H1 (cell line): ENCODE data around the gene NADK2. TPM values are rescaled to one million over a fixed set of nuclear protein-coding genes. Genes with fewer than 3 reads are reported as not detected.

Experiments used
- CTCF ChIA-PET: fragments of 300-600 bp; sonication (Branson Sonifier 250); formaldehyde crosslinking; loops from one replicate; lab custom pipeline; 2021; ENCODE audit not compliant: partially characterized antibody; lab: Charles Lee
- POLR2A ChIA-PET: fragments of 300-600 bp; sonication (Branson Sonifier 250); formaldehyde crosslinking; loops from one replicate; lab custom pipeline; 2021; ENCODE audit warnings: inconsistent platforms; ENCODE audit not compliant: partially characterized antibody; lab: Charles Lee
- DNase-seq, 2 experiments: peaks; one replicate each; pipeline versions ENCODE4 v3.0.0 to v3.0.0-alpha.2; 2010 to 2022; ENCODE audit warnings: low spot score in 2 of 2, low read depth in 1 of 2, mixed read lengths in 1 of 2
- FAIRE-seq: peaks from 2 replicates; lab custom pipeline; 2011; peaks lifted over from hg19 to GRCh38; lab: Jason Lieb, UNC
- H2AFZ ChIP-seq: 2 replicates; pipeline ENCODE4 v1.8.1; 2012; ENCODE audit warnings: low read length, inconsistent platforms
- H2AK5ac ChIP-seq: 2 replicates; pipeline ENCODE4 v1.6.1; 2013; ENCODE audit warnings: low read depth, low read length
- H2BK120ac ChIP-seq: replicated peaks from 2 replicates; pipeline ENCODE3; 2013; ENCODE audit warnings: low read depth, low read length, inconsistent platforms
- H2BK12ac ChIP-seq: 2 replicates; pipeline ENCODE4 v1.6.1; 2013; ENCODE audit warnings: low read depth, low read length
- H2BK15ac ChIP-seq: 2 replicates; pipeline ENCODE4 v1.6.1; 2013; ENCODE audit warnings: low read length
- H2BK20ac ChIP-seq: 2 replicates; pipeline ENCODE4 v1.6.1; 2013; ENCODE audit warnings: low read length
- H2BK5ac ChIP-seq: 2 replicates; pipeline ENCODE4 v1.6.1; 2013; ENCODE audit warnings: low read depth, low read length
- H3K14ac ChIP-seq: 2 replicates; pipeline ENCODE4 v1.6.1; 2013; ENCODE audit warnings: inconsistent platforms; ENCODE audit not compliant: insufficient read length
- H3K18ac ChIP-seq: 2 replicates; pipeline ENCODE4 v1.6.1; 2013; ENCODE audit warnings: low read length; ENCODE audit errors: extremely low read depth
- H3K23ac ChIP-seq: 2 replicates; pipeline ENCODE4 v1.6.1; 2013; ENCODE audit warnings: inconsistent platforms; ENCODE audit not compliant: insufficient read length
- H3K23me2 ChIP-seq: 2 replicates; pipeline ENCODE4 v1.6.1; 2013; ENCODE audit warnings: low read depth, low read length
- H3K27ac ChIP-seq: 2 replicates; pipeline ENCODE4 v1.6.1; 2011; ENCODE audit warnings: low read depth, low read length, inconsistent platforms
- H3K27me3 ChIP-seq, 4 experiments: replicated peaks in 1 of 4; 1 replicate in 1 of 4; 2 replicates in 3 of 4; pipeline versions ENCODE4 v1.6.1 to v1.8.1; 2011 to 2013; ENCODE audit warnings: low read length in 3 of 4, mild to moderate bottlenecking in 3 of 4, inconsistent platforms in 2 of 4, mixed read lengths in 2 of 4, moderate library complexity in 1 of 4; ENCODE audit not compliant: control insufficient read depth in 3 of 4, insufficient read depth in 3 of 4; ENCODE audit errors: extremely low read depth in 1 of 4
- H3K36me3 ChIP-seq, 4 experiments: 2 replicates each; pipeline versions ENCODE4 v1.6.1 to v1.8.1; 2011 to 2013; ENCODE audit warnings: mild to moderate bottlenecking in 4 of 4, low read length in 3 of 4, moderate library complexity in 2 of 4, control low read depth in 1 of 4, inconsistent platforms in 1 of 4; ENCODE audit not compliant: insufficient read depth in 4 of 4, control insufficient read depth in 2 of 4
- H3K4ac ChIP-seq: replicated peaks from 2 replicates; pipeline ENCODE3; 2013; ENCODE audit warnings: low read length, low read depth, mixed read lengths, inconsistent platforms; ENCODE audit not compliant: insufficient read length
- H3K4me1 ChIP-seq, 4 experiments: replicated peaks in 1 of 4; 1 replicate in 1 of 4; 2 replicates in 3 of 4; pipeline versions ENCODE4 v1.6.1 to v1.8.1; 2011 to 2013; ENCODE audit warnings: low read length in 3 of 4, inconsistent platforms in 2 of 4, mixed read lengths in 1 of 4; ENCODE audit not compliant: insufficient read depth in 4 of 4, control insufficient read depth in 3 of 4
- H3K4me2 ChIP-seq, 2 experiments: 2 replicates each; pipeline versions ENCODE4 v1.6.1 to v1.8.1; 2011 to 2013; ENCODE audit warnings: low read depth in 2 of 2, low read length in 2 of 2, control low read depth in 1 of 2, inconsistent platforms in 1 of 2, mild to moderate bottlenecking in 1 of 2; ENCODE audit not compliant: insufficient read depth in 1 of 2
- H3K4me3 ChIP-seq, 4 experiments: fragments of 200-600, 300-600 bp in 1 of 4; sonication (generic), shearing (Covaris generic), sonication (Bioruptor Twin) in 1 of 4; 2 replicates each; pipeline versions ENCODE4 v1.5.1 to v1.8.1; 2011 to 2016; ENCODE audit warnings: low read length in 4 of 4, low read depth in 3 of 4, control low read depth in 2 of 4, inconsistent platforms in 2 of 4, mild to moderate bottlenecking in 2 of 4, mixed read lengths in 1 of 4, moderate library complexity in 1 of 4; ENCODE audit not compliant: insufficient read depth in 2 of 4; ENCODE audit errors: extremely low read depth in 1 of 4
- H3K56ac ChIP-seq: replicated peaks from 2 replicates; pipeline ENCODE3; 2013; ENCODE audit warnings: low read depth, mild to moderate bottlenecking, mixed read lengths, low read length, inconsistent platforms; ENCODE audit not compliant: insufficient read length
- H3K79me1 ChIP-seq: 2 replicates; pipeline ENCODE4 v1.6.1; 2013; ENCODE audit warnings: low read depth, low read length, control low read depth
- H3K79me2 ChIP-seq, 2 experiments: 2 replicates each; pipeline versions ENCODE4 v1.6.1 to v1.8.1; 2012 to 2013; ENCODE audit warnings: low read length in 2 of 2, mild to moderate bottlenecking in 2 of 2, inconsistent platforms in 1 of 2; ENCODE audit not compliant: insufficient read depth in 2 of 2, control insufficient read depth in 1 of 2
- H3K9ac ChIP-seq, 4 experiments: replicated peaks in 1 of 4; 1 replicate in 1 of 4; 2 replicates in 3 of 4; pipeline versions ENCODE4 v1.6.1 to v1.8.1; 2011 to 2013; ENCODE audit warnings: low read depth in 3 of 4, low read length in 3 of 4, control low read depth in 2 of 4, mild to moderate bottlenecking in 2 of 4, moderate library complexity in 2 of 4, inconsistent platforms in 1 of 4; ENCODE audit errors: extremely low read depth in 1 of 4
- H3K9me3 ChIP-seq, 2 experiments: 2 replicates each; pipeline versions ENCODE4 v1.6.1 to v1.8.1; 2012 to 2013; ENCODE audit warnings: mild to moderate bottlenecking in 2 of 2, moderate library complexity in 2 of 2, control low read depth in 1 of 2, inconsistent platforms in 1 of 2, low read depth in 1 of 2, low read length in 1 of 2, mixed read lengths in 1 of 2; ENCODE audit not compliant: insufficient read depth in 2 of 2
- H4K20me1 ChIP-seq, 2 experiments: replicated peaks in 1 of 2; 2 replicates each; pipeline versions ENCODE3 to v1.8.1; 2011 to 2013; ENCODE audit warnings: inconsistent platforms in 2 of 2, low read length in 2 of 2, mild to moderate bottlenecking in 1 of 2; ENCODE audit not compliant: insufficient read depth in 2 of 2, control insufficient read depth in 1 of 2
- H4K5ac ChIP-seq: 2 replicates; pipeline ENCODE4 v1.6.1; 2013; ENCODE audit warnings: low read length, low read depth, mixed read lengths, inconsistent platforms; ENCODE audit not compliant: insufficient read length
- H4K8ac ChIP-seq: 2 replicates; pipeline ENCODE4 v1.8.0; 2013; ENCODE audit warnings: mild to moderate bottlenecking, moderate library complexity, low read length, inconsistent platforms; ENCODE audit not compliant: insufficient read depth; ENCODE audit errors: extremely low read depth
- H4K91ac ChIP-seq: replicated peaks from 2 replicates; pipeline ENCODE3; 2013; ENCODE audit warnings: low read length, mixed read lengths, inconsistent platforms; ENCODE audit not compliant: insufficient read length
- CHD2 ChIP-seq: IDR thresholded peaks from 2 replicates; pipeline ENCODE4 v1.6.1; 2012; ENCODE audit warnings: low read length, improper control_type of control experiment
- RXRA ChIP-seq: IDR thresholded peaks from 2 replicates; pipeline ENCODE4 v1.6.1; 2011; ENCODE audit warnings: low read depth, mild to moderate bottlenecking, low read length, moderate library complexity; ENCODE audit not compliant: insufficient read depth
- SAP30 ChIP-seq: fragments of 300-600 bp; sonication (generic); IDR thresholded peaks from 2 replicates; pipeline ENCODE4 v1.7.1; 2012; ENCODE audit warnings: low read length, moderate library complexity, mild to moderate bottlenecking, inconsistent platforms; ENCODE audit not compliant: insufficient read depth, insufficient replicate concordance
- SRF ChIP-seq: IDR thresholded peaks from 2 replicates; pipeline ENCODE4 v1.6.1; 2011; ENCODE audit warnings: mild to moderate bottlenecking, low read depth, low read length, moderate library complexity
- TCF12 ChIP-seq: IDR thresholded peaks from 2 replicates; pipeline ENCODE4 v1.6.1; 2011; ENCODE audit warnings: low read depth, mild to moderate bottlenecking, low read length
- whole genome bisulfite sequencing, 2 experiments: shearing (Covaris generic) in 1 of 2; methylation state at CpG; one replicate each; pipeline versions ENCODE4 v1.1.6 to v1.1.7; 2013 to 2015; ENCODE audit warnings: low lambda C conversion rate in 2 of 2, mixed read lengths in 2 of 2, inconsistent platforms in 1 of 2, low coverage in 1 of 2, missing lambda C conversion rate in 1 of 2; ENCODE audit not compliant: insufficient replicate concordance in 2 of 2, insufficient coverage in 1 of 2, insufficient read length in 1 of 2; ENCODE audit errors: extremely low coverage in 1 of 2, missing lambda C conversion rate in 1 of 2; 5-methylcytosine and 5-hydroxymethylcytosine counted together
- polyA plus RNA-seq, 7 experiments: library from polyadenylated mRNA; depleted of rRNA in 3 of 7; stranded (reverse) in 5 of 7; unstranded in 2 of 7; fragments of >200 nt in 5 of 7; fragments of 200-250 nt in 2 of 7; gene quantifications; 1 replicate in 5 of 7; 2 replicates in 1 of 7; 4 replicates in 1 of 7; pipeline versions ENCODE4 v1.2.1 to v1.2.3, GENCODE V29; 2011 to 2013; ENCODE audit warnings: missing spikeins in 2 of 7, mixed read lengths in 2 of 7
- total RNA-seq: library from RNA; stranded (reverse); fragmentation: NEBNext Ultra II Directional; extraction: Animal tissue kit (Norgen Biotek cat#: 25700); gene quantifications from 2 replicates; pipeline ENCODE4 v1.2.1, GENCODE V29; 2021

NADK2 gene
- total and polyA plus RNA-seq, 2 of the 8 experiments (the other 6 are each of a cell fraction or from before 2014, with no cell fraction given): 3.4 to 16.1 TPM

DNA sequence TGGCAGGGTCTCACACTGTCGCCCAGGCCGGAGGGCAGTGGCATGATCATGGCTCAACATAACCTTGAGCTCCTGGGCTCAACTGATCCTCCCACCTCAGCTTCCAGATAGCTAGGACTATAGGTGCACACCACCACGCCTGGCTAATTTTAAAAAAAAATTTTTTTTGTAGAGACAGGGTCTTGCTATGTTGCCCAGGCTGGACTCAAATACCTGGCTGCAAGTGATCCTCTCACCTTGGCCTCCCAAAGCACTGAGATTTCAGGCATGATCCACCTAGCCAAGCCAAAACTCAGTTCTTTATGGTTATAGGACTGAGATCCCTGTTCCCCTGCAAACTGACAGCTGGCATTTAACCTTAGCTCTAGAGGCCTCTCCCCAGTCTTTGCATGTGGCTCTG, 95.3 kb downstream of the NADK2 start:
- no peak for FAIRE-seq

More for the DNA sequence above, 95.3 kb downstream of the NADK2 start:
- H3K4me1 ChIP-seq: 0 out of 7 replicates have a peak, but pooled peaks cover 0 to 1% (median 0%) of the 10 kb centered on the region in 4 experiments
- no peak overlapping the region for H3K4me3 ChIP-seq
- H2AFZ ChIP-seq: no peak overlapping the region
- H3K14ac ChIP-seq: no peak overlapping the region
- H3K9ac ChIP-seq: no peak overlapping the region
- no peaks in the 10 kb centered on the region for H4K20me1 ChIP-seq
- no peak overlapping the region for H2AK5ac ChIP-seq
- H3K79me1 ChIP-seq: no peaks in the 10 kb centered on the region
- no peak overlapping the region for H4K8ac ChIP-seq
- no peaks in the 10 kb centered on the region for H3K27me3 ChIP-seq
- H3K4me2 ChIP-seq: no peak overlapping the region
- TF ChIP-seq CHD2: no peak
- no peak for TF ChIP-seq SAP30
- no peak for TF ChIP-seq SRF
- no peak for TF ChIP-seq TCF12
- TF ChIP-seq RXRA: no peak
- no peak overlapping the region for H3K18ac ChIP-seq
- no peak overlapping the region for H3K4ac ChIP-seq
- no peak overlapping the region for H2BK5ac ChIP-seq
- H2BK15ac ChIP-seq: no peak overlapping the region
- no peaks in the 10 kb centered on the region for H3K36me3 ChIP-seq
- no peak overlapping the region for H4K5ac ChIP-seq
- H2BK20ac ChIP-seq: no peak overlapping the region
- peaks cover 8% of the 10 kb centered on the region; the same call in 1 of the 2 replicates for H3K23me2 ChIP-seq
- H4K91ac ChIP-seq: no peak overlapping the region
- whole genome bisulfite sequencing, 2 experiments: 87% methylated on average over 3 of the region's 3 CpGs; no CpG with 5 or more reads in 1 of the 2 experiments
- H3K79me2 ChIP-seq: no peaks in the 10 kb centered on the region
- POLR2A ChIA-PET: no interaction called here
- H2BK120ac ChIP-seq: no peak overlapping the region
- CTCF ChIA-PET: interaction anchor here (0.6 to 1.4 kb wide), 4 partner anchors 21 to 313 kb away, joined by 3 to 4 read pairs (median 4); no protein-coding TSS in a partner anchor
- no peak overlapping the region for H3K23ac ChIP-seq
- no peak for DNase-seq
- no peak overlapping the region for H3K56ac ChIP-seq
- H2BK12ac ChIP-seq: no peak overlapping the region
- H3K9me3 ChIP-seq: no peaks in the 10 kb centered on the region
- H3K27ac ChIP-seq: no peak overlapping the region
